SK-N-SH (cell line): ENCODE data around the gene UVRAG. TPM values are rescaled to one million over a fixed set of nuclear protein-coding genes. Genes with fewer than 3 reads are reported as not detected.

Source experiments
- CTCF ChIA-PET: fragments of 300-600, 350-600 bp; formaldehyde crosslinking; extraction: SDS; loops from one replicate; lab custom pipeline; 2021; lab: Yijun Ruan, JAX
- POLR2A ChIA-PET: fragments of 350-600 bp; sonication (Branson Sonifier 250); formaldehyde crosslinking; extraction: SDS; loops from one replicate; lab custom pipeline; 2020; ENCODE audit warnings: antibody characterized with exemption, inconsistent platforms; lab: Yijun Ruan, JAX
- DNase-seq: peaks from one replicate; pipeline ENCODE4 v3.0.0; 2012
- H2AFZ ChIP-seq: fragments of 200-600 bp; sonication (generic); 2 replicates; pipeline ENCODE4 v1.8.1; 2016; ENCODE audit warnings: antibody characterized with exemption, mild to moderate bottlenecking, low read depth
- H3F3A ChIP-seq: fragments of 200-600 bp; sonication (generic); replicated peaks from 2 replicates; pipeline ENCODE3; 2016; ENCODE audit warnings: antibody characterized with exemption, mild to moderate bottlenecking; ENCODE audit not compliant: insufficient read depth
- H3K27ac ChIP-seq, 2 experiments: fragments of 200-500 bp in 1 of 2; fragments of 200-600 bp in 1 of 2; sonication (Bioruptor generic) in 1 of 2; sonication (generic), shearing (Covaris generic) in 1 of 2; 2 replicates each; pipeline versions ENCODE4 v1.5.1 to v1.6.1; 2014 to 2016; ENCODE audit warnings: low read depth in 2 of 2, inconsistent platforms in 1 of 2, low read length in 1 of 2, mild to moderate bottlenecking in 1 of 2, mixed read lengths in 1 of 2
- H3K27me3 ChIP-seq: fragments of 200-600 bp; sonication (generic), shearing (Covaris generic); 2 replicates; pipeline ENCODE4 v1.6.1; 2016; ENCODE audit warnings: mixed run types; ENCODE audit not compliant: insufficient read depth
- H3K36me3 ChIP-seq, 2 experiments: fragments of 200-500 bp in 1 of 2; fragments of 200-600 bp in 1 of 2; sonication (Bioruptor generic) in 1 of 2; sonication (generic) in 1 of 2; replicated peaks in 1 of 2; 2 replicates each; pipeline versions ENCODE3 to v1.5.1; 2014 to 2016; ENCODE audit warnings: low read length in 1 of 2, mild to moderate bottlenecking in 1 of 2; ENCODE audit not compliant: insufficient read depth in 2 of 2, control insufficient read depth in 1 of 2
- H3K4me1 ChIP-seq, 2 experiments: fragments of 200-500 bp in 1 of 2; fragments of 200-600 bp in 1 of 2; sonication (Bioruptor generic) in 1 of 2; sonication (generic), shearing (Covaris generic) in 1 of 2; 2 replicates each; pipeline versions ENCODE4 v1.5.1 to v1.6.1; 2014 to 2016; ENCODE audit warnings: low read depth in 1 of 2, low read length in 1 of 2, mixed run types in 1 of 2; ENCODE audit not compliant: insufficient read depth in 2 of 2, control insufficient read depth in 1 of 2
- H3K4me2 ChIP-seq: fragments of 200-600 bp; sonication (generic), shearing (Covaris generic); 2 replicates; pipeline ENCODE4 v1.6.1; 2017; ENCODE audit warnings: mixed run types
- H3K4me3 ChIP-seq, 2 experiments: fragments of 200-500 bp in 1 of 2; fragments of 200-600 bp in 1 of 2; sonication (Bioruptor generic) in 1 of 2; sonication (generic), shearing (Covaris generic) in 1 of 2; 2 replicates each; pipeline versions ENCODE4 v1.5.1 to v1.8.1; 2014 to 2016; ENCODE audit warnings: low read depth in 2 of 2, inconsistent platforms in 1 of 2, low read length in 1 of 2, mild to moderate bottlenecking in 1 of 2, mixed read lengths in 1 of 2, moderate library complexity in 1 of 2
- H3K79me2 ChIP-seq: fragments of 200-600 bp; sonication (generic); 2 replicates; pipeline ENCODE4 v1.8.1; 2017; ENCODE audit warnings: mild to moderate bottlenecking; ENCODE audit not compliant: insufficient read depth
- H3K9ac ChIP-seq: fragments of 200-600 bp; sonication (generic); 2 replicates; pipeline ENCODE4 v1.6.1; 2017; ENCODE audit warnings: mixed run types
- H3K9me2 ChIP-seq: fragments of 200-600 bp; sonication (generic); 2 replicates; pipeline ENCODE4 v1.6.1; 2017; ENCODE audit warnings: mixed run types
- H3K9me3 ChIP-seq: fragments of 200-600 bp; sonication (generic); 2 replicates; pipeline ENCODE4 v1.6.1; 2017; ENCODE audit warnings: mixed run types, mild to moderate bottlenecking, moderate library complexity
- H4K20me1 ChIP-seq: fragments of 200-600 bp; sonication (generic); 2 replicates; pipeline ENCODE4 v1.6.1; 2017; ENCODE audit warnings: mild to moderate bottlenecking, mixed run types; ENCODE audit not compliant: insufficient read depth
- CHD2 ChIP-seq: fragments of 150-350 bp; IDR thresholded peaks from 2 replicates; pipeline ENCODE4 v1.6.1; 2018; ENCODE audit warnings: low read length; ENCODE audit not compliant: partially characterized antibody
- EP300 ChIP-seq, 2 experiments: IDR thresholded peaks; 2 replicates each; pipeline versions ENCODE4 v1.4.0 to v1.6.1; 2012; ENCODE audit warnings: borderline replicate concordance in 1 of 2, low read depth in 1 of 2, low read length in 1 of 2
- EZH2phosphoT487 ChIP-seq: fragments of 200-600 bp; sonication (generic); IDR thresholded peaks from 2 replicates; pipeline ENCODE4 v1.6.1; 2017; ENCODE audit warnings: low read depth, mixed run types, mild to moderate bottlenecking, antibody characterized with exemption, moderate library complexity, borderline replicate concordance
- FOSL2 ChIP-seq: IDR thresholded peaks from 2 replicates; pipeline ENCODE4 v1.4.0; 2012; ENCODE audit warnings: low read depth, mild to moderate bottlenecking, moderate library complexity, borderline replicate concordance
- FOXJ3 ChIP-seq: sonication (generic); formaldehyde crosslinking; IDR thresholded peaks from 2 replicates; pipeline ENCODE4 v1.5.1; 2020; ENCODE audit warnings: mild to moderate bottlenecking, missing genetic modification reagents
- MEF2A ChIP-seq: IDR thresholded peaks from 2 replicates; pipeline ENCODE4 v1.4.0; 2012; ENCODE audit warnings: low read depth, borderline replicate concordance
- MXI1 ChIP-seq: IDR thresholded peaks from 2 replicates; pipeline ENCODE4 v1.6.1; 2012; ENCODE audit warnings: mild to moderate bottlenecking, low read depth, low read length, improper control_type of control experiment
- POLR2AphosphoS5 ChIP-seq: IDR thresholded peaks from 2 replicates; pipeline ENCODE4 v1.6.1; 2012; ENCODE audit warnings: low read depth, low read length
- RAD21 ChIP-seq: IDR thresholded peaks from 2 replicates; pipeline ENCODE4 v1.6.1; 2012; ENCODE audit warnings: mild to moderate bottlenecking, low read length
- RCOR1 ChIP-seq: fragments of 150-350 bp; IDR thresholded peaks from 2 replicates; pipeline ENCODE4 v1.6.1; 2017; ENCODE audit warnings: antibody characterized with exemption, low read length
- RFX5 ChIP-seq: IDR thresholded peaks from 2 replicates; pipeline ENCODE4 v1.6.1; 2012; ENCODE audit warnings: mild to moderate bottlenecking, improper control_type of control experiment, low read length
- SMC3 ChIP-seq: IDR thresholded peaks from 2 replicates; pipeline ENCODE4 v1.6.1; 2012; ENCODE audit warnings: low read depth, low read length, improper control_type of control experiment
- TEAD4 ChIP-seq: IDR thresholded peaks from 2 replicates; pipeline ENCODE4 v1.4.0; 2012; ENCODE audit warnings: mild to moderate bottlenecking, borderline replicate concordance; ENCODE audit not compliant: insufficient read depth
- YY1 ChIP-seq: IDR thresholded peaks from 2 replicates; pipeline ENCODE4 v1.4.0; 2012; ENCODE audit warnings: low read depth, mild to moderate bottlenecking
- WGBS: methylation state at CpG from one replicate; pipeline ENCODE4 v1.1.6; 2017; ENCODE audit warnings: low lambda C conversion rate; 5-methylcytosine and 5-hydroxymethylcytosine counted together
- polyA plus RNA-seq, 3 experiments: library from polyadenylated mRNA; depleted of rRNA; stranded (reverse); fragments of >200 nt; gene quantifications; 2 replicates each; pipeline ENCODE4 v1.2.3, GENCODE V29; 2012
- TF ChIP-seq, protein P1 (sequence below): IDR thresholded peaks from 2 replicates; pipeline ENCODE4 v1.6.1; 2012; ENCODE audit warnings: mild to moderate bottlenecking, low read depth, low read length, moderate library complexity
- TF ChIP-seq, protein P2 (sequence below): IDR thresholded peaks from 2 replicates; pipeline ENCODE4 v1.4.0; 2012; ENCODE audit warnings: low read depth, borderline replicate concordance
- TF ChIP-seq, protein P3 (sequence below): IDR thresholded peaks from 2 replicates; pipeline ENCODE4 v1.4.0; 2012; ENCODE audit warnings: low read depth, borderline replicate concordance
- TF ChIP-seq, protein P4 (sequence below): IDR thresholded peaks from 2 replicates; pipeline ENCODE4; 2012

UVRAG gene
- polyA plus RNA-seq, 1 of the 3 experiments (the other 2 are of a cell fraction) = 5.8 TPM

DNA sequence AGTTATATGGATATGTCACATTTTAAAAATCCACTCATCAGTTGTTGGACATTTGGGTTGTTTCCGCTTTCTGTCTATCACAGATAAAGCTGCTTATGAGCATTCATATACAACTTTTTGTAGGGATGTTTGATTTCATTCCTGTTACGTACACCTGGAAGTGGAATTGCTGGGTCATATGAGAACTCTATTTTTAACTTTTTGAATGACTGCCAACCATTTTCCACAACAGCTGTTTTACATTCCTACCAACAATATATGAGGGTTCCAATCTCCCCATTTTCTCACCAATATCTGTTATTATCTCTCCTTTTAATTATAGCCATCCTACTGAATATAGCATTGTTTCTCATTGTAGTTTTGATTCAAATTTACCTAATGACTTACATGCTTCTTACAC, 172.0 kb downstream of the UVRAG start:
- no peaks in the 10 kb centered on the region for H3F3A ChIP-seq
- TF ChIP-seq MEF2A = no peak
- TF ChIP-seq TEAD4 = no peak
- TF ChIP-seq POLR2AphosphoS5 = no peak
- TF ChIP-seq EZH2phosphoT487 = no peak
- TF ChIP-seq FOXJ3 (CRISPR knock-in tag) = no peak
- no peak for TF ChIP-seq RFX5
- TF ChIP-seq FOSL2 = no peak
- TF ChIP-seq, protein P1, sequence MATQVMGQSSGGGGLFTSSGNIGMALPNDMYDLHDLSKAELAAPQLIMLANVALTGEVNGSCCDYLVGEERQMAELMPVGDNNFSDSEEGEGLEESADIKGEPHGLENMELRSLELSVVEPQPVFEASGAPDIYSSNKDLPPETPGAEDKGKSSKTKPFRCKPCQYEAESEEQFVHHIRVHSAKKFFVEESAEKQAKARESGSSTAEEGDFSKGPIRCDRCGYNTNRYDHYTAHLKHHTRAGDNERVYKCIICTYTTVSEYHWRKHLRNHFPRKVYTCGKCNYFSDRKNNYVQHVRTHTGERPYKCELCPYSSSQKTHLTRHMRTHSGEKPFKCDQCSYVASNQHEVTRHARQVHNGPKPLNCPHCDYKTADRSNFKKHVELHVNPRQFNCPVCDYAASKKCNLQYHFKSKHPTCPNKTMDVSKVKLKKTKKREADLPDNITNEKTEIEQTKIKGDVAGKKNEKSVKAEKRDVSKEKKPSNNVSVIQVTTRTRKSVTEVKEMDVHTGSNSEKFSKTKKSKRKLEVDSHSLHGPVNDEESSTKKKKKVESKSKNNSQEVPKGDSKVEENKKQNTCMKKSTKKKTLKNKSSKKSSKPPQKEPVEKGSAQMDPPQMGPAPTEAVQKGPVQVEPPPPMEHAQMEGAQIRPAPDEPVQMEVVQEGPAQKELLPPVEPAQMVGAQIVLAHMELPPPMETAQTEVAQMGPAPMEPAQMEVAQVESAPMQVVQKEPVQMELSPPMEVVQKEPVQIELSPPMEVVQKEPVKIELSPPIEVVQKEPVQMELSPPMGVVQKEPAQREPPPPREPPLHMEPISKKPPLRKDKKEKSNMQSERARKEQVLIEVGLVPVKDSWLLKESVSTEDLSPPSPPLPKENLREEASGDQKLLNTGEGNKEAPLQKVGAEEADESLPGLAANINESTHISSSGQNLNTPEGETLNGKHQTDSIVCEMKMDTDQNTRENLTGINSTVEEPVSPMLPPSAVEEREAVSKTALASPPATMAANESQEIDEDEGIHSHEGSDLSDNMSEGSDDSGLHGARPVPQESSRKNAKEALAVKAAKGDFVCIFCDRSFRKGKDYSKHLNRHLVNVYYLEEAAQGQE = no peak
- no peak for TF ChIP-seq RAD21
- no peak for TF ChIP-seq MXI1
- TF ChIP-seq, protein P2, sequence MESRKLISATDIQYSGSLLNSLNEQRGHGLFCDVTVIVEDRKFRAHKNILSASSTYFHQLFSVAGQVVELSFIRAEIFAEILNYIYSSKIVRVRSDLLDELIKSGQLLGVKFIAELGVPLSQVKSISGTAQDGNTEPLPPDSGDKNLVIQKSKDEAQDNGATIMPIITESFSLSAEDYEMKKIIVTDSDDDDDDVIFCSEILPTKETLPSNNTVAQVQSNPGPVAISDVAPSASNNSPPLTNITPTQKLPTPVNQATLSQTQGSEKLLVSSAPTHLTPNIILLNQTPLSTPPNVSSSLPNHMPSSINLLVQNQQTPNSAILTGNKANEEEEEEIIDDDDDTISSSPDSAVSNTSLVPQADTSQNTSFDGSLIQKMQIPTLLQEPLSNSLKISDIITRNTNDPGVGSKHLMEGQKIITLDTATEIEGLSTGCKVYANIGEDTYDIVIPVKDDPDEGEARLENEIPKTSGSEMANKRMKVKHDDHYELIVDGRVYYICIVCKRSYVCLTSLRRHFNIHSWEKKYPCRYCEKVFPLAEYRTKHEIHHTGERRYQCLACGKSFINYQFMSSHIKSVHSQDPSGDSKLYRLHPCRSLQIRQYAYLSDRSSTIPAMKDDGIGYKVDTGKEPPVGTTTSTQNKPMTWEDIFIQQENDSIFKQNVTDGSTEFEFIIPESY = no peak
- TF ChIP-seq, protein P3, sequence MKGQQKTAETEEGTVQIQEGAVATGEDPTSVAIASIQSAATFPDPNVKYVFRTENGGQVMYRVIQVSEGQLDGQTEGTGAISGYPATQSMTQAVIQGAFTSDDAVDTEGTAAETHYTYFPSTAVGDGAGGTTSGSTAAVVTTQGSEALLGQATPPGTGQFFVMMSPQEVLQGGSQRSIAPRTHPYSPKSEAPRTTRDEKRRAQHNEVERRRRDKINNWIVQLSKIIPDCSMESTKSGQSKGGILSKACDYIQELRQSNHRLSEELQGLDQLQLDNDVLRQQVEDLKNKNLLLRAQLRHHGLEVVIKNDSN = no peak
- no peak for TF ChIP-seq SMC3
- no peak for TF ChIP-seq RCOR1
- TF ChIP-seq CHD2 = no peak
- TF ChIP-seq EP300 (IDR thresholded peaks at IDR 0.05; ENCODE audit: borderline replicate concordance in 1 of 2, low read depth in 1 of 2, low read length in 1 of 2) = no peak
- TF ChIP-seq, protein P4, sequence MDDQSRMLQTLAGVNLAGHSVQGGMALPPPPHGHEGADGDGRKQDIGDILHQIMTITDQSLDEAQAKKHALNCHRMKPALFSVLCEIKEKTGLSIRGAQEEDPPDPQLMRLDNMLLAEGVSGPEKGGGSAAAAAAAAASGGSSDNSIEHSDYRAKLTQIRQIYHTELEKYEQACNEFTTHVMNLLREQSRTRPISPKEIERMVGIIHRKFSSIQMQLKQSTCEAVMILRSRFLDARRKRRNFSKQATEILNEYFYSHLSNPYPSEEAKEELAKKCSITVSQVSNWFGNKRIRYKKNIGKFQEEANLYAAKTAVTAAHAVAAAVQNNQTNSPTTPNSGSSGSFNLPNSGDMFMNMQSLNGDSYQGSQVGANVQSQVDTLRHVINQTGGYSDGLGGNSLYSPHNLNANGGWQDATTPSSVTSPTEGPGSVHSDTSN = no peak
- TF ChIP-seq YY1 = no peak
- TF ChIP-seq, all 33 proteins: peak for 0
- no peaks in the 10 kb centered on the region for H3K9me3 ChIP-seq
- no peaks in the 10 kb centered on the region for H4K20me1 ChIP-seq
- H3K27ac ChIP-seq = no peak overlapping the region
- H2AFZ ChIP-seq = no peak overlapping the region
- H3K27me3 ChIP-seq = no peaks in the 10 kb centered on the region
- no peaks in the 10 kb centered on the region for H3K79me2 ChIP-seq
- DNase-seq = no peak
- ChIA-PET CTCF (no interaction called here), POLR2A (no interaction called here)
- 94% methylated on average over 2 of the region's 2 CpGs for WGBS
- no peak overlapping the region for H3K9ac ChIP-seq
- no peak overlapping the region for H3K4me2 ChIP-seq
- peaks cover 6 to 15% of the 10 kb centered on the region in 2 experiments for H3K36me3 ChIP-seq
- H3K4me3 ChIP-seq = no peak overlapping the region
- 0 out of 2 replicates have a peak, but pooled peaks cover 3% of the 10 kb centered on the region for H3K9me2 ChIP-seq
- no peaks in the 10 kb centered on the region; a peak in 1 of 4 replicates for H3K4me1 ChIP-seq
